ENCODE data around the gene DHDH.

DHDH gene

DNA sequence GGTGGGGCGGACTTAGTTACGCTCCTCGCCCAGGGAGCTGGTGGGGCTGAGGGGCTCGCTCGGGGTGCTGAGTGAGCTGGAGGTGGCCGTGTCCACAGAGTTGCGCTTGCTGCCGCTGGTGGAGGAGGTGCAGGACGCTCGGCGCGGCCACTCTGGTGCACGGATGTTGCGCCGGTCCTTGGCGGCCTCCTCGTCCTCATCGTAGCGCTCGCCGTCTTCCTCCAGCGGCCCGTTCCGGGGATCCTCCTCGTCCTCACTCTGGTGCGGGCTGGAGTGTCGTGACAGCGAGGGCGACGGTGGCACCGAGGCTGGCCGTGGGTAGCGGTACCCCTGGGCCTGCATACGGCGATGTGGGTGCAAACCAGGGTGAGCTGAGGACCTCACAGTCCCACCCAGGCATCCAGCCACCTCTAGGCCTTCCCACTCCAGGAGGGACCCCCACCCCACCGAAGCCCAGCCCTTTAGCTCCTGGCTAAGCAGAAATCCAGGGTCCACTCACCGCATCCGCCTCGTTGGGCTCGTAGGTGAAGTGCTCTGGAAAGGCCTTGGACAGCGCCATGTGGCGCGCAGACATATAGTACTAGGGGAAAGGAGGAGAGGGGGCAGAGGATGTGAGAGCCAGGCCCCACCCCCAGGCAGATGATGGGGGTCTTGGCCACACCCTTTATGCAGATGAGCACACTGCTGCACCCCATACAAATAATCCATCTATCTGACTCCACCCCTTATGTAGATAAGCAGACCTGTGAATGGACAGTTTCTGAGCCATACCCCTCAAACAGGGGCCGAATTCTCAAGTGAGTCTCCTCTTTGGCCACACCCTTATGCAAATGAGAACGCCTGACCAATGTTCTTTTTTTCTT, 36.0 kb downstream of the DHDH start:
- no peak for TF ChIP-seq CTCF (conservative IDR thresholded peaks at IDR 0.05; ENCODE audit: low read depth, low read length)

DNA sequence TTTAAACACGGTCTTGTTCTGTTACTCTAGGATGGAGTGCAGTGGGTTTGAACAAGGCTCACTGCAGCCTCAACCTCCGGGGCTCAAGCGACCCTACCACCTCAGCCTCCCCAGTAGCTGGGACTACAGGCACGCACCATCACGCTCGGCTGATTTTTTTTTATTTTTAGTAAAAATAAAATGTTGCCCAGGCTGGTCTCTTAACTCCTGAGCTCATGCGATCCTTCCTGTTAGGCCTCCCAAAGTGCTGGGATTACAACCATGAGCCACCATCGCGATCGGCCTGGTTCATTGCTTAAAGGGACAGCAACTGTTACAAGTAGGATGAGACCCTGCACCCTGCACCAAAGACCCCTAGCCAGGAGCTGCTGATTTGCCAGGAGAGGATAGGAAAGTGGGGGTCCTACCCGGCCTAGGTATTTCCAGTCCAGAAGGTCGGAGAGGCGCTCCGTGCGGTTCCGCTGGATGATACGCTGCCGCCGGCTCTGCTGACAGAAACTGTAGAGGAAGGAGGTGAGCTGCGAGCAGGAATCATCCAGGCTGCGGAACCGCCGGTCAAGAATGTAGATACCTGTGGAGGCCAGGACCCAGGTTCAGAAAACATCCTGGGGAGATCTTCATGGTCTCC, 36.8 kb downstream of the DHDH start:
- no peak for TF ChIP-seq CTCF (conservative IDR thresholded peaks at IDR 0.05; ENCODE audit: low read depth, low read length)
- H3K4me3 ChIP-seq (ENCODE audit: low read depth, low read length), result no peak overlapping the region
- DNase-seq (ENCODE audit: low read depth), result no peak

More for the DNA sequence above, 36.0 kb downstream of the DHDH start:
- peak; percentile 58 for DNase-seq (ENCODE audit: low read depth)
- no peak overlapping the region for H3K4me3 ChIP-seq (ENCODE audit: low read depth, low read length)

DNA sequence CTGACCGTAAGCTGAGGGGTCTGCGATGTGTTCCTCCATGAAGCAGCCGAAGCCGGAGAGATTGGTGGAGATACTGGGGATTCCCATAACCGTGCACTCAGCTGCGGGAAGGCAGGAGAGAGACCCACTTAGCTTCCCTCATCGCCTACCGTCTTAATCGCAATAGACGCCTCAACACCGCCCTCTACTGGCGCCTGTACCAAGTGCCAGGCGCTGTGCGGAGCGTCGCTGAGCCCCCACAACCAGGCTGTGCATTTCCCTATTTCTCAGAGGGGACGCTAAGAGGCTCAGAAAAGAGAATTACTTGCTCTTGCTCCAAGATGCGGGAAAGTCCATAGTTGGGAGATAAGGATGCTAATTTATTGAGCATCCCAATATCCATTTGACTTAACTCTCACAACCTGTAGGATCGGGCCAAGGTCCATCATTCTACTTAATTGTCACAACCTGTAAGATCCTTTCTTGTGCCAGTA, 37.5 kb downstream of the DHDH start:
- TF ChIP-seq CTCF (conservative IDR thresholded peaks at IDR 0.05; ENCODE audit: low read depth, low read length), result peak; percentile 96
- peak; percentile 88 for DNase-seq (ENCODE audit: low read depth)
- H3K4me3 ChIP-seq (ENCODE audit: low read depth, low read length), result no peak overlapping the region

DNA sequence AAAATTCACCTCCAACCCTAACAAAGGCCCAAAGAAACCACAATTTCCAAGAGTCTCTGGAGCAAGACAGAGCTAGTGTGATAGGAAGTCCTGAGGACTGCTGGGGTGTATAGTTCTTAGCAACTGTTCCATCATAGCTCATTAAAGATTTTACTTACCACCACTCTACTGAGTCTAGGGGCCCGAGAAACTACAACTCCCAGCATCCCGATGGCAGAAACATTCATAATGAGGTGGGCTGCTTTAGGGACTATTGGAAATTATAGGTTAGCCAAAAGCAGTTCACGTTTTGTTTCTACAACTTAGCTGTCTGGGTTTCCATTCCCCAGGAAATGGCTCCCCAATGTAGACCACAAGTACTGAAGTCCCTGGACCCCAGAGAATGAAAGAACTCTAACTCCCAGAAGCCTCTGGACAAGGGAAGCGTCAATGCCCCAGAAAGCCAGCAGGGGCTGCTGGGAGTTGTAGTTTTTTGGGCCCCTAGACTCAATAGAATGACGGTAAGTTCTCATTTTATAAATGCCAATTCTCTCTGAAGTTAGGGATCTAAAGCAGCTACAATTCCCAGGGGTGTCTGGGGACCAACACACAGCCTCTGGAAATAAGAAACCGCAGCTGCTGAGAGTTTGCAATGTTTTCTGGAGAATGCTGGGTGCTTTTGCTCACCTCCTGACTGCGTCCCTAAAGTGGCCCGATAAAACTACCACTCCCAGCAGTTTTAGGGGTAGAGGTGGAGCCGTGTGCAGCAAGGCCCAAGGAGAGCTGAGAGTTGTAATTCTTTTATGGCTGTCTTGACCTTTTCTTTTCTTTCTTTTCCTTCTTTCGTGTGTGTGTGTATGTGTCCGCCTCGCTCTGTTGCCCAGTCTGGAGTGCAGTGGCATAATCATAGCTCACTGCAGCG, 42.7 kb downstream of the DHDH start:
- peak; percentile 40 for DNase-seq (ENCODE audit: low read depth)
- H3K4me3 ChIP-seq (ENCODE audit: low read depth, low read length), result no peak overlapping the region
- TF ChIP-seq CTCF (conservative IDR thresholded peaks at IDR 0.05; ENCODE audit: low read depth, low read length), result peak; percentile 29

DNA sequence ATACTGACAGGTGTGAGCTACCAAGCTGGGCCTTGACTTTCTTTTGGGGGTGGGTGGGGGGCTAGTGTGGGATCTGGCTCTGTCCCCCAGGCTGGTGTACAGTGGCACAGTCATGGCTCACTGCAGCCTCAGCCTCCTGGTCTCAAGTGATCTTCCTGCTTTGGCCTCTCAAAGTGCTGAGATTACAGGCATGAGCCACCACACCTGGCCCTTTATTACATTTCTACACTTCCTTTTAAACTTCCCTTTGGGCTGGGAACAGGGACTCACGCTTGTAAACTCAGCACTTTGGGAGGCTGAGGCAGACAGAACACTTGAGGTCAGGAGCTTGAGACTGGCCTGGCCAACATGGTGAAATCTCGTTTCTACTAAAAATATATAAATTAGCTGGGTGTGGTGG, 43.6 kb downstream of the DHDH start:
- no peak overlapping the region for H3K4me3 ChIP-seq (ENCODE audit: low read depth, low read length)
- no peak for TF ChIP-seq CTCF (conservative IDR thresholded peaks at IDR 0.05; ENCODE audit: low read depth, low read length)
- DNase-seq (ENCODE audit: low read depth), result no peak

DNA sequence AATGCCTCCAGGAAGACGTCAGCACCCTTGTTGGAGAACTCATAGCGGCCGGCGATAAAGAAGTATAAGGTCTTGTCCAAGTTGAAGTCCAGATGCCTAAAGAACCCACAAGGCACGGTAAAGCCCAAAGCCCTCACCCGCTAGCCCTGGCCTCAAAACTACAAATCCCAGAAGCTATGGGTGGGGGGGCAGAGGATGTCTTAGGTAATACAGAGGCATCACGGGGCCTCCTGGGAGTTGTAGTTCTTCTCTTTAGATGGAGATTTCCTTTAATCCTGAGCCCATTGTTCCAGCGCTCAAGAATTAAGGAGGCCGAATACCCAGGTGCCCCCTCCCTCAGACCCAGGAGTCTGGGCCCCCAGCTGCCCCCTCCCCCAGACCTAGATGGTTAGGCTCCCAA, 48.8 kb downstream of the DHDH start:
- DNase-seq (ENCODE audit: low read depth), result no peak
- TF ChIP-seq CTCF (conservative IDR thresholded peaks at IDR 0.05; ENCODE audit: low read depth, low read length), result no peak
- no peak overlapping the region for H3K4me3 ChIP-seq (ENCODE audit: low read depth, low read length)
